Natural killer cell (primary cell): Measurements from ENCODE around the gene CENPM. TPM values are rescaled to one million over a fixed set of nuclear protein-coding genes. Genes with fewer than 3 reads are reported as not detected.

Experiments used
- ATAC-seq, 3 donors: fragments of 150-1000 bp in 2 of 3; fragments of 200-7000 bp in 1 of 3; cut with Tn5 transposase; 1 replicate in 1 of 3; 2 replicates in 2 of 3; pipeline ENCODE4 v1.10.0; 2021; ENCODE audit warnings: mild to moderate bottlenecking in 2 of 3, moderate library complexity in 2 of 3
- DNase-seq, 2 donors: peaks; one replicate each; pipeline versions ENCODE4 v3.0.0 to v3.0.0-alpha.2; 2013 to 2021; ENCODE audit warnings: mixed read lengths in 1 of 2
- H3K27ac ChIP-seq: one replicate; pipeline ENCODE4 v1.5.1; 2013; ENCODE audit warnings: mild to moderate bottlenecking, low read length
- H3K27me3 ChIP-seq: one replicate; pipeline ENCODE4 v1.6.1; 2013; ENCODE audit warnings: low read length; ENCODE audit not compliant: control insufficient read depth, insufficient read depth
- H3K36me3 ChIP-seq: one replicate; pipeline ENCODE4 v1.6.1; 2013; ENCODE audit warnings: low read length; ENCODE audit not compliant: control insufficient read depth, insufficient read depth
- H3K4me1 ChIP-seq: one replicate; pipeline ENCODE4 v1.6.1; 2013; ENCODE audit warnings: low read length; ENCODE audit not compliant: control insufficient read depth, insufficient read depth
- H3K4me3 ChIP-seq: one replicate; pipeline ENCODE4 v1.5.1; 2013; ENCODE audit warnings: low read length
- H3K9me3 ChIP-seq: one replicate; pipeline ENCODE4 v1.6.1; 2013; ENCODE audit warnings: low read length; ENCODE audit not compliant: control insufficient read depth, insufficient read depth
- H3K27ac Mint-ChIP-seq, 2 donors: one replicate each; pipeline ENCODE4 v1.8.0; 2022; ENCODE audit warnings: mild to moderate bottlenecking in 2 of 2, mixed read lengths in 2 of 2, moderate library complexity in 1 of 2
- H3K27me3 Mint-ChIP-seq, 2 donors: one replicate each; pipeline ENCODE4 v1.8.0; 2022; ENCODE audit warnings: low read depth in 2 of 2, mixed read lengths in 2 of 2
- H3K36me3 Mint-ChIP-seq: one replicate; pipeline ENCODE4 v1.8.0; 2022; ENCODE audit warnings: mixed read lengths
- H3K4me1 Mint-ChIP-seq, 2 donors: one replicate each; pipeline ENCODE4 v1.8.0; 2022; ENCODE audit warnings: mixed read lengths in 2 of 2
- H3K4me3 Mint-ChIP-seq: one replicate; pipeline ENCODE4 v1.8.0; 2022; ENCODE audit warnings: mild to moderate bottlenecking, moderate library complexity, mixed read lengths
- H3K9me3 Mint-ChIP-seq, 2 donors: one replicate each; pipeline ENCODE4 v1.8.0; 2022; ENCODE audit warnings: mixed read lengths in 2 of 2
- WGBS: methylation state at CpG from one replicate; pipeline ENCODE4 v1.1.7; 2013; ENCODE audit warnings: missing lambda C conversion rate; ENCODE audit not compliant: insufficient coverage; 5-methylcytosine and 5-hydroxymethylcytosine counted together
- intact Hi-C: fragments of 100-400 bp; cut with micrococcal nuclease; formaldehyde crosslinking; loops from one replicate; pipeline ENCODE4 v1.14.2; 2022
- total RNA-seq, 4 donors: library from RNA; stranded (reverse); fragments of 120-200 nt in 1 of 4; gene quantifications; one replicate each; pipeline versions ENCODE4 v1.2.3 to v1.2.4, GENCODE V29; 2013 to 2022
- TF ChIP-seq, protein P1 (sequence below): fragments of 200-600 bp; IDR thresholded peaks from one replicate; pipeline ENCODE4 v1.8.0; 2022; ENCODE audit warnings: antibody characterized with exemption

The CENPM gene
- total RNA-seq, 3 donors from 2014 or later (not counting 1 experiment from before 2014, with no cell fraction given), result 4.2 to 7.1 (median 6.1) TPM

DNA sequence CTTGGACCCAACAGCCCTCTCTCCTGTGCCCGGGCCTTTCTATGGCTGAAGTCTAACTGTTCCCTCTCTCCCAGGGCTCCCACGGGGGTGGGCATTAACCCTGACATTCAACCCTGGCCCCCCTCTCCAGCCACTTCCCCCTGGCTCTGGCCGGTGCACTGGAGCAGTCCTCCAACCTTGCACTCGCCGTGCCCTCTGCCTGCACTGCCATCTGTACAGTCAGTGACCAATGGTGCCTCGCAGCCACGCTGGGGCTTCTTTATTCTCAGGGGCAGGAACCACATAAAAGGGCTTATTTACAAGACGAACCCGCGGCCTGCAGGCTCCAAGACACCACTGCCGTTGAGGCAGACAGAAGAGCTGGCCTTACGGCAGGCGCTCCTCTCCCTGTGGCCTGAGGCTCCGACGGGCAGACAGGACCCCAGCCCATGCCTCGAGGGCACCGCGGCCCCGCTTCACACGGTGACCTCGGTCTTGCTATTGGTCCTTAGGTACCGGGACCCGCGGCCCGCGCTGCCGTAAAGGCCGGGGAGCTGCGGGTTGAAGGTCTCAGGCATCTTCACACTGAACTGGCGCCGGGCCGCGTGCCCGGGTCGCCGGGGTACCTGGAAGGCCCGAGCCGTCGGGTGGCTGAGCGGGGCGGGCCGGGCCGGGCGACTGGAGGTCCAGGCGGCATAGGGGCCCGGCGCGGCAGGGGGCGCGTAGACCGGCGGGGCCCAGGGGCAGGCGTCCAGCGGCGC lies 37.5 kb downstream of the CENPM start:
- H3K9me3 Mint-ChIP-seq, result no peaks in the 10 kb centered on the region
- peaks cover 12 to 24% of the 10 kb centered on the region in 2 donors for H3K27me3 Mint-ChIP-seq
- no peak overlapping the region for H3K4me3 ChIP-seq
- DNase-seq (no peak), ATAC-seq (no peak)
- H3K36me3 Mint-ChIP-seq, result no peaks in the 10 kb centered on the region
- TF ChIP-seq, protein P1, sequence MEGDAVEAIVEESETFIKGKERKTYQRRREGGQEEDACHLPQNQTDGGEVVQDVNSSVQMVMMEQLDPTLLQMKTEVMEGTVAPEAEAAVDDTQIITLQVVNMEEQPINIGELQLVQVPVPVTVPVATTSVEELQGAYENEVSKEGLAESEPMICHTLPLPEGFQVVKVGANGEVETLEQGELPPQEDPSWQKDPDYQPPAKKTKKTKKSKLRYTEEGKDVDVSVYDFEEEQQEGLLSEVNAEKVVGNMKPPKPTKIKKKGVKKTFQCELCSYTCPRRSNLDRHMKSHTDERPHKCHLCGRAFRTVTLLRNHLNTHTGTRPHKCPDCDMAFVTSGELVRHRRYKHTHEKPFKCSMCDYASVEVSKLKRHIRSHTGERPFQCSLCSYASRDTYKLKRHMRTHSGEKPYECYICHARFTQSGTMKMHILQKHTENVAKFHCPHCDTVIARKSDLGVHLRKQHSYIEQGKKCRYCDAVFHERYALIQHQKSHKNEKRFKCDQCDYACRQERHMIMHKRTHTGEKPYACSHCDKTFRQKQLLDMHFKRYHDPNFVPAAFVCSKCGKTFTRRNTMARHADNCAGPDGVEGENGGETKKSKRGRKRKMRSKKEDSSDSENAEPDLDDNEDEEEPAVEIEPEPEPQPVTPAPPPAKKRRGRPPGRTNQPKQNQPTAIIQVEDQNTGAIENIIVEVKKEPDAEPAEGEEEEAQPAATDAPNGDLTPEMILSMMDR, result no peak
- peak overlapping the region in 1 of 2 donors; percentile 65 for H3K27ac Mint-ChIP-seq
- no peak overlapping the region for H3K27ac ChIP-seq
- H3K4me1 ChIP-seq, result peaks cover 48% of the 10 kb centered on the region
- H3K27me3 ChIP-seq, result peaks cover 34% of the 10 kb centered on the region
- peak overlapping the region; percentile 83 for H3K4me3 Mint-ChIP-seq
- H3K9me3 ChIP-seq, result no peaks in the 10 kb centered on the region
- intact Hi-C loops, result no loop called here
- peaks cover 10% of the 10 kb centered on the region for H3K36me3 ChIP-seq
- 29% methylated on average over 55 of the region's 55 CpGs for WGBS
- peaks cover 12 to 37% of the 10 kb centered on the region in 2 donors for H3K4me1 Mint-ChIP-seq

DNA sequence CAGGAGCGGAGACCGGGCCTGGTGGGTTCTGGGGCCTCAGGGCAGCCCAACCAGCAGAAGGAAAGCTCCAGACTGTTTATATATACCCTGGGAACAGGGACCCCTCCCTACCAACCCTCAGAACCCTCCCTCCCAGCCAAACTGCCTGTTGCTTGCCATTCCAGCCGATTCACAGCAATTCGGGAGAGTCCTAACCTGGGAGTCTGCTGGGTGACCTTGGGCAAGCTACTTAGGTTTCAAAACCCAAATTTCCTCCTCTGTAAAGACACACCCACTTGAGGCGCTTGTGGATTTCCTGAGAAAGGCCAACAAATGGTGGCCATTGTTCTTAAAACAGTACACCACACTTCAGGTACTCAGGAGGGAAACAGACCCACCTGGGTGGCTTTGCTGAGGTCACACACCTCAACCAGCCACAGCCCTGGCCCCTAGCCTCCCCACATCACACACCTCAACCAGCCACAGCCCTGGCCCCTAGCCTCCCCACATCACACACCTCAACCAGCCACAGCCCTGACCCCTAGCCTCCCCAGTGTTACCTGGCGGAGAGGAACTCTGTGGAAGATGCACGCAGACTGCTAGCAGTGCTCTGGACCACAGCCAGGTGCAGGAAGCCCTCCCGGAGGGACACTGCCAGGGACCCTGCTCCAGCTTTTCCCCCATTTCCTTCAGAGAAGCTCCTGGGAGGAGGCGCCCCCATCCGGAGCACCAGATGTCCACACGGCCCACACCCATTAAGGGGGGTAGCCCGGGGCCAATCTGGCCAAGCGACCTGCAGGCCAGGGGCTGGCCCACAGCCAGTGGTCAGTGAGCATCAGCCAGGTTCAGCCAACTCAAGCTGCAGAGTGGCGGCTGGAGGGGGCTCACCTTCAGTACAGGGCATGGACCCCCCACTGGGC lies 38.3 kb downstream of the CENPM start:
- TF ChIP-seq, protein P1, result no peak
- Mint-ChIP-seq H3K4me1 (peaks cover 12 to 37% of the 10 kb centered on the region in 2 donors), H3K4me3 (peak overlapping the region; percentile 83), H3K27me3 (peaks cover 12 to 24% of the 10 kb centered on the region in 2 donors), H3K27ac (peak overlapping the region in 1 of 2 donors; percentile 65), H3K9me3 (no peaks in the 10 kb centered on the region), H3K36me3 (no peaks in the 10 kb centered on the region)
- DNase-seq, result peak in 1 of 2 donors; percentile 58
- ATAC-seq, result peak in 2 of 3 donors; percentile 25 to 43
- 50% methylated on average over 14 of the region's 14 CpGs for WGBS
- H3K27ac ChIP-seq, result no peak overlapping the region
- H3K27me3 ChIP-seq, result peaks cover 32% of the 10 kb centered on the region
- no peak overlapping the region for H3K4me3 ChIP-seq
- H3K9me3 ChIP-seq, result no peaks in the 10 kb centered on the region
- intact Hi-C loops, result no loop called here
- peaks cover 14% of the 10 kb centered on the region for H3K36me3 ChIP-seq
- peaks cover 45% of the 10 kb centered on the region for H3K4me1 ChIP-seq

DNA sequence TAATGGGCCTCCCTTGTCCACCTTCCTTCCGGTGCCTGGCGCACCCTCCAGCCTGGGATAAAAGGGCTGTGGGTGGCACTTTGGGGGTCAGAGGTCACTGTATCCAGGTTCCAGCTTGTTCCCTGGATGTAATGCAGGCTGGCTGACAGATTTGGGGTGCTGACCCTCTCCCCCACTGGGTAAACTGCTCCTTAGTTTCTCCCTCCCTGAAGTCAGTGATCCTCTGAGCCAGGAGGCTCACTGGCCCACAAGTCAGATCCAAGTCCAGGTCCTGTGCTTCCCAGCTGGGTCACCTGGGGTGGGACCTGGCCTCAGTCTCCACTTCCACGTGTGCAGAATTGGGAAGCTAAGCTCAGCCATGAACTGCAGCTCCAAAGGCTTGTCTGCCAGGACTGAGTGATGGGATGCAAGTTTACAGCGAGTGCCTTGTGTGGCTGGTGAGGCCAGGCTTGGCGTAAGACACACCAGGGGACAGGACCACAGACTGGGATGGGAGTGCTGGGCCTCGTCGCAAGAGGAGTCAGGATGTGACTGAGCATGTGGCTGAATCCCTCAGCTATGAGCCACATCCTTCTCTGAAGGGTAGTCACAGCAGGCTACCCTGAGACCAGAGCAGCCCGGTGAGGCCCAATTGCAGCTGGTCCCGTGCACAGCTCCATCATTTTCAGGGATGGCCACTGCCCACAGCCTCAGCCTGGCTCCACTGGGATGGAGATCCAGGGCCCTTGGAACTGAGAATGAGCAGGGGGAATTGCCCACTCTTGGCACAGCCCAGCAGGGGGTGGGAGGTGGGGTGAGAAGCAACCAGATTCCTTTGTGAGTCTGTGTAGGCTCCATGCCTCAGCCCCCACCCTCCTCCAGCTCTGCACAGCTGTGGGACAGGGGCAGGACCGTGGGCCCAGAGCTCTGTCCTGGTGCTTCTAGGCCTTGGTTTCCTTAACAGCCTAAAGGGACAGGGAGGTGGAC lies 39.2 kb downstream of the CENPM start:
- peaks cover 6 to 16% of the 10 kb centered on the region in 2 donors for H3K27me3 Mint-ChIP-seq
- peak overlapping the region; percentile 25 for H3K4me3 Mint-ChIP-seq
- Histone ChIP-seq H3K36me3 (peaks cover 14% of the 10 kb centered on the region), H3K4me3 (no peak overlapping the region), H3K27me3 (peaks cover 22% of the 10 kb centered on the region), H3K4me1 (peaks cover 41% of the 10 kb centered on the region), H3K27ac (no peak overlapping the region), H3K9me3 (no peaks in the 10 kb centered on the region)
- no peaks in the 10 kb centered on the region for H3K9me3 Mint-ChIP-seq
- WGBS, result 85% methylated on average over 10 of the region's 10 CpGs
- no peaks in the 10 kb centered on the region for H3K36me3 Mint-ChIP-seq
- intact Hi-C loops, result no loop called here
- TF ChIP-seq, protein P1, result no peak
- peak overlapping the region in 1 of 2 donors; percentile 29 for H3K27ac Mint-ChIP-seq
- ATAC-seq (peak in 1 of 3 donors; percentile 17), DNase-seq (no peak)
- H3K4me1 Mint-ChIP-seq, result peaks cover 12 to 33% of the 10 kb centered on the region in 2 donors
